Mucosa of stomach (tissue), 1 donor: ENCODE data around the gene CFAP99.
A peak's percentile ranks its signal among the peaks of the same experiment; 100 is the strongest.

Experiments
- H3K27me3 ChIP-seq: one replicate; pipeline ENCODE4 v1.7.0; 2013; ENCODE audit warnings: mild to moderate bottlenecking, low read length; ENCODE audit not compliant: control insufficient read depth, insufficient read depth
- H3K36me3 ChIP-seq: one replicate; pipeline ENCODE4 v1.7.0; 2013; ENCODE audit warnings: low read length; ENCODE audit not compliant: control insufficient read depth, insufficient read depth
- H3K4me1 ChIP-seq: one replicate; pipeline ENCODE4 v1.7.0; 2013; ENCODE audit warnings: mild to moderate bottlenecking, low read length; ENCODE audit not compliant: control insufficient read depth, insufficient read depth
- H3K4me3 ChIP-seq: one replicate; pipeline ENCODE4 v1.7.0; 2013; ENCODE audit warnings: low read length
- H3K9ac ChIP-seq: one replicate; pipeline ENCODE4 v1.7.0; 2013; ENCODE audit warnings: mild to moderate bottlenecking, low read length, moderate library complexity
- H3K9me3 ChIP-seq: one replicate; pipeline ENCODE4 v1.7.0; 2013; ENCODE audit warnings: mild to moderate bottlenecking, low read length, moderate library complexity; ENCODE audit not compliant: control insufficient read depth
- donor health status: Pancreatic carcinoma.

Gene CFAP99

DNA sequence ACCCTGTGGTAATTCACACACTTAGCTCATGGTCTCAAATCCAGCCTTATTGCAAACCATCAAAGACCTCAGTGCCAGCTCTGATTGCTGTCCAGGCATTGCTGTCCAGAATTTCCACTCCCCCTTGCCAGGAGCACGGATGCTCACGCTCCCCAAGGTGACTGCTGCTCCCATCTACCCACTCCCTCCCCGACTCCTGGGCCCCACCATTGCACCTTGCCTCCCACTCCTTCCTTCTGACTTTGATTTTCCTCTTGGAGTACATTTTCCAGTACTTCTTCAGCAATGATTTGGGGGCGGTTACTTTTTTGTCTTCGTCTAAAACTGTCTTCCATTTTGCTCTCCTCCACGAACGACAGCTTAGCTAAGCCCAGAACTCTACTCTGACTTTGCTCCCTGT is 11.8 kb upstream of the CFAP99 start:
- Histone ChIP-seq H3K27me3 (peaks cover 6% of the 10 kb centered on the region), H3K4me3 (no peak overlapping the region), H3K36me3 (no peaks in the 10 kb centered on the region), H3K4me1 (peaks cover 29% of the 10 kb centered on the region), H3K9me3 (no peaks in the 10 kb centered on the region), H3K9ac (no peak overlapping the region)

DNA sequence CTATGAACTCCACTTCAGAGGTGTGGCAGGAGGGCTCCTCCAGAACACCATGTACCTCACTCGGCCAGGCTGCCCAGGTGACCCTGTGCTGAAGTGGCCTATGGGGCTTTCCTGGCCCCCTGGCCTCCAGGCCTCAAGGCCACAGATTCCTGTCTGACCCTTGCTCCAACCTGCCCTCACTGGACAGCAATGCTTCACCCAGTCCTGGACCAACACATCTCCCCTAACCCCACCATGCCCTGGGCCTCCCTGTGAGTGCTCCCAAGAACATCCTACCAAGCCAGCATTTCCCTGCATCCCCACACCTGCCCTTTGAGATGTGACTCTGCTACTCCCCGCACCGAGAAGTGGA is 10.8 kb upstream of the CFAP99 start:
- Histone ChIP-seq H3K4me3 (no peak overlapping the region), H3K9ac (no peak overlapping the region), H3K27me3 (peaks cover 4% of the 10 kb centered on the region), H3K9me3 (no peaks in the 10 kb centered on the region), H3K36me3 (no peaks in the 10 kb centered on the region), H3K4me1 (peaks cover 29% of the 10 kb centered on the region)

DNA sequence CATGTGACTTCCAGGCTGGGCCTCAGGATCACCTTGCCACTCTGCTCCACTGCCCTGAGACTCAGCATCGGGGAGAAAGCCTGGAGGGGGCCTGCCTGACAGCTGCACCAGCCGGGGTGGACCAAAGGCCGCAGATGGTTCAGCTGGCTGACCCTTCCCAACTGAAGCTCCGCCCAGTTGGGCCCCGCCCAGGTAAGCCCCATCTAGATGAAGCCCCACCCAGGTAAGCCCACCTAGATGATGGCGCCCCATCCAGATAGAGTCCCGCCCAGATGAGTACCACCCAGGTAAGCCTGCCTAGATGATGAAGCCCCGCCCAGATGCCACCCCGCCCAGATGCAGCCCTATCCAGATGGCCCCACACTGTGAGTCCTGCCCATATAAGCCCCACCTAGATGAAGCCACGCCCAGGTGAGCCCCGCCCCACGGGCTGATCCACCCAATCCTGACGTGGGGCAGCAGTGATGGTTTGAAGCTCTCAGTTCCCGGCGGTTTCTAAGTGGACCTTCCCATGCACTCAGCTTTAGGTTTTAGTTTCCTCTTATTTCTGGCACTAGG is 10.3 kb upstream of the CFAP99 start:
- Histone ChIP-seq H3K27me3 (no peaks in the 10 kb centered on the region), H3K4me1 (peaks cover 30% of the 10 kb centered on the region), H3K9me3 (no peaks in the 10 kb centered on the region), H3K9ac (no peak overlapping the region), H3K4me3 (no peak overlapping the region), H3K36me3 (no peaks in the 10 kb centered on the region)

DNA sequence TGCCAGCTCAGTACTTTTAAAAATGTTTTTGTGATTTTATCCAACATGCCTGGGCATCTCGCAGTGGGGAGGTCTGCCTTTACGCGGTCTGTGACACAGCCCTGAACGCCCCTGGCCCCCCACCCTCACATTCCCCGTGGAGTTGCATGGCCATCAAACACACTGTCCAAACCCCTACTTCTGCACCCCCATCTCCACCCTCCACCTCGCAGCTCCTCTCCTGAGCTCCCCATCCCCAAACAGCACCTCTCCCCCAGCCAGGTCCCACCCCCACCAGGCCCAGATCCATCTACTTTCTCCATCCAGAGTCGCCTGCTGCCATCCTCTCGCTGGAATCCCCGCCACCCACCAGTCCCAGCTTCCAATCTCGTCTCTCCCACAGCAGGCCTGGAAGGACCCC is 9.8 kb upstream of the CFAP99 start:
- H3K4me1 ChIP-seq: peaks cover 35% of the 10 kb centered on the region
- no peaks in the 10 kb centered on the region for H3K9me3 ChIP-seq
- H3K4me3 ChIP-seq: no peak overlapping the region
- H3K27me3 ChIP-seq: no peaks in the 10 kb centered on the region
- H3K36me3 ChIP-seq: no peaks in the 10 kb centered on the region
- H3K9ac ChIP-seq: no peak overlapping the region

DNA sequence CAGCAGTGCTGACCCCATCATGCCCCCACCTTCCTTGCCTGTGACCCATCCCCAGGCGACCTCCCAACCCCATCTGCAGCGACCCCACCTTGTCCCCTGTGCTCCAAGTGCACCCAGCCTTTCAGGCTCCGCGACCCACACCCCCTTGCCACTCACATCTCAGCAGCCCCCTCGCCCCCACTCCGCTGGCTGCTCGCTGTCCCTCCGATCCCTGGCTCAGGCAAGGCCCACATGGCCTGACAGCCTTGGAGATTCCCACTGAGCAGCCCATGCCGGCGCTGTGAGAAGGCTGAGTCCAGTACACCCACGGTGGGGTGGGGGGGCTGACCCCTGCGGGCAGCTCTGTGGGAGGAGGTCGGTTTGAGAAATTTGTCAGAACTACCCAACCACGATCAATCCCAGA is 9.4 kb upstream of the CFAP99 start:
- H3K9ac ChIP-seq: no peak overlapping the region
- H3K36me3 ChIP-seq: no peaks in the 10 kb centered on the region
- H3K4me1 ChIP-seq: peaks cover 39% of the 10 kb centered on the region
- no peaks in the 10 kb centered on the region for H3K27me3 ChIP-seq
- no peak overlapping the region for H3K4me3 ChIP-seq
- H3K9me3 ChIP-seq: no peaks in the 10 kb centered on the region

DNA sequence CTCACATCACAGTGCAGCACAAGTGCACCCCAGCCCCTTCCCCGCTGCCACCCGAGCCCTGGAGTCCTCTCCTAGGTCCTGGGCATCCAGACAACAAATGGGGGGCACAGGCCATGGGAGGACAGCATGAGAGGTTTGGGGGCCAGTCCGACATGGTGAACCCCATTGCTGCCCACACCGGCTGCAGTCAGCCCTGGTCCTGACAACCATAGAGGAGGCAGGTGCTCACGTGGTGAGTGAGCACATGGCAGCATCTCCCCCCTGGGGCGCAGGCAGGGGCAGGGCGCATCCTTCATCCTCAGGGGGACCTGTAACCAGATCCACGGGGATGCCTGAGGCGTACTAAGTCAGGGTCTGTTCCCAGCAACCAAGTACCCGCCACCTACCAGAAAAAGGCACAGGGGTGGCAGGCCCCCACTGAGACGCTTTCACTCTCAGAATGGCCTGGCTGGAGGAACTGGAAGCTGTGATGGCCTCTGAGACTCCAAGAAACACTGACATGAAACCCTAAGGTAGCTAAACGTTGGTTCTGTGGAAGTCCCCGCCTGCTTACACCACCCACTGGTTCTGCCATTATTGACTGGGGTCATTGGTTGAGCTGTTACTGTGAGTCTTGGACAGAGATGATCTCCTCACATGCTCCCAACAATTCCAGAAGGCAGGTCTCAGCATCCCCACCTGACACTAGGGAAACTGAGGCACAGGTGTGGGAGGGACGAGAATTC is 6.8 kb upstream of the CFAP99 start:
- peaks cover 47% of the 10 kb centered on the region for H3K4me1 ChIP-seq

DNA sequence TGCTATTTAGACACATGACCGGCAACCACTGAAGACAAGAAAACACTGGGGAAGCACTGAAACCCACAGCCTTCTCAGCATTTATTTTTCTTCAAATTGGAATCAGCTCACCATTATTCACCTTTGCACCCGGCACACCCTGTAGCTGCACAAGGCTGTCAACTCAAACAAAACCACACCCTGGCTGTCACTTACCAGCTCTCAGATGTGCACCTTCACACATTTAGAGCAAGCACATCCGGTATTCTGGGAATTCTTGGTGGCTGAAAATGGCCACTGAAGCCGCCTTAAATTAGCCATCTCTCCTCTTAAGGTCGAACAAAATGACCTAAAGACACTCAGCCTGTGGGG is 6.2 kb upstream of the CFAP99 start:
- no peaks in the 10 kb centered on the region for H3K36me3 ChIP-seq
- peaks cover 10% of the 10 kb centered on the region for H3K27me3 ChIP-seq
- H3K9me3 ChIP-seq: no peaks in the 10 kb centered on the region
- peaks cover 47% of the 10 kb centered on the region for H3K4me1 ChIP-seq
- peak overlapping the region; percentile 32 for H3K4me3 ChIP-seq
- peak overlapping the region; percentile 50 for H3K9ac ChIP-seq

More for the DNA sequence above, 6.8 kb upstream of the CFAP99 start:
- H3K9me3 ChIP-seq: no peaks in the 10 kb centered on the region
- no peak overlapping the region for H3K4me3 ChIP-seq
- H3K27me3 ChIP-seq: peaks cover 8% of the 10 kb centered on the region
- peak overlapping the region; percentile 18 for H3K9ac ChIP-seq
- H3K36me3 ChIP-seq: no peaks in the 10 kb centered on the region

DNA sequence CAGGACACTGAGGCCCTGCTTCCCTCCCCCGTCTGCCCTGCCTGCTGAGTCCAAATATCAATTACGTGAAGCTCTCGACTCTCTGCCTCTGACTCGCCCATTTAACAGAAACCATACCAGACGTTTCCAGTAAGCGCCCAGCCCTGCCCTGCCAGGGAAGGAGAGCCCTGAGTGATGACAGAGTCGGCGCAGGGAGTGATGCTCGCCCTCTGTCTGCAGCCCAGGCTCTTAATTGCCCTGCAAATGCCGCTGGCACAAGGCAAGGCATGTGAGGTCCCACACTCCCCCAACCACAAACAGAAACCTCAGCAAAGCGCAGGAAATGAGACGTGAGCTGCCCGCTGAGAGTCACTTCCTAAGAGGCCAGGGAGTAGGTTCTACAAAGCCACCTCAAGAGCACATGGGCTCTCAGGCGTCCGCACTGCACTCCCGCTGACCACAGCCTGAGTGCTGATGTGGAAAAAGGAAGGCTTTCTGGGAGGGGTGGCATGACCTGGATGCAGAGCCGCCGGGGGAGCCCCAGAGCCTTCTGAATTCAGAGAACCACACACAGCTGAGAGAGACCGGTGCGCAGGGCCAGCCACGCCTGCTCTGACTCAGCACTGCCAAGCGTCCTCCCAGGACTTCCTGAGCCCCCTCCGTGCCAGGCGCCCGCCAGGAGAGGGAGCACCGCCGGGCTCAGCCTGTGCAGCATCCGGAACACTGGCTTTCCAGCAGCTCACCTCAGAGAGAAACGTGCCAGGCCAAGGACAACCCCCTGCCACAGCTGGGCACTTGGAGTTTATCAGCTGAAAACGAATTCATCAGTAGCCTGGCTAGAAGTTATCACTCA is 5.7 kb upstream of the CFAP99 start:
- H3K4me1 ChIP-seq: peaks cover 47% of the 10 kb centered on the region

DNA sequence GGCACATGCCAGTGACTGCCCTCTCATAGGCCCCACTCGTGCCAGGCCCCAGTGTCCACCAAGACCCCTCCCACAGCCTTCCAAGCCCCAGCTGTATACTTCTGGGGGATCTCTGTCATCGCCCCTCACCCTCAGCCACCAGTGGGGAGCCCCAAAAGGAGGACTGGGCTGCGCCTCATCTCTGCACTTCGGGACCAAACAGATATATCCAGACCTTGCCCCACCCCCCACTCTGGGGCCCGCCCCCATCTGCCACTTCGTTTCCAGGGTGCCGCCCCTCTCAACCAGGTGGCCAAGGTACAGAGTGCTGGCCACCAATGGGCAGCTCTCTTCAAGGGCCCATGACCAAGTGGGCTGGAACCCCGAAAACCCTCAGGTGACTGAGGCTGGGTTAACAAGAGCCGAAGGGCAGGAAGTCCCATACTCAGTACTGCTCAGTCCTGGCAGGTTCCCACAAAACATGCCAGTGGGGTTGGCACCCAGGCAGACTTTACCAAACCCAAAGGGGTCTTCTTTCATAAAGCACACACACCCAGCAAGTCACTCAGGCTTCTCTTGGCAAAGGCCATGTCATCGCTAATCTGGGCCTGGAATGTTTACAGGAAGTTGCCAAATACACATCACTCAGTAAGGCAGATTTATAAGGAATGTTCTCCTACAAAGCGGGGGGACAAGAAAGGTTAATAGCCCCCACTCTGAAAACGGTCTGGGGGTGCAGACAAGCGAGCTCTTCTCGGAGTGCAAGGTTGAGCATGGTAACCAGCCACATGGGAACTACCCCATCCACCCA is 4.7 kb upstream of the CFAP99 start:
- H3K4me1 ChIP-seq: peaks cover 42% of the 10 kb centered on the region

More for the DNA sequence above, 5.7 kb upstream of the CFAP99 start:
- no peaks in the 10 kb centered on the region for H3K9me3 ChIP-seq
- peaks cover 15% of the 10 kb centered on the region for H3K27me3 ChIP-seq
- H3K36me3 ChIP-seq: no peaks in the 10 kb centered on the region
- H3K4me3 ChIP-seq: peak overlapping the region; percentile 32
- H3K9ac ChIP-seq: peak overlapping the region; percentile 50

DNA sequence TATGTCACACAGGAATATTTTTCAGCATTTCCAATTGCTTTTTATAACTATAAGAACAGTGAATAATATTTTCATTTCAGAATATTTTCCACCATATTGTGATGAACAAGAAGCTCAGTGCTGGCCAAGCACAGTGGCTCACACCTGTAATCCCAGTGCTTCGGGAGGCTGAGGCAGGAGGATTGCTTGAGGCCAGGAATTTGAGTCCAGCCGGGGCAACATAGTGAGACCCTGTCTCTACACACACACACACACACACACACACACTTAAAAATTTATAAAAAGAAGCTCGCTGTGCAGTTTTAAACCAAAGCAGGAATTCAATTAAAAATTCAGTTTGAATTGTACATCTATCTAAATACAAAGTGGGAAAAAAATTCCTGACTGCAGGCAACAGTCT is 3.5 kb upstream of the CFAP99 start:
- no peaks in the 10 kb centered on the region for H3K9me3 ChIP-seq
- no peak overlapping the region for H3K4me3 ChIP-seq
- H3K27me3 ChIP-seq: peaks cover 27% of the 10 kb centered on the region
- no peaks in the 10 kb centered on the region for H3K36me3 ChIP-seq
- no peak overlapping the region for H3K9ac ChIP-seq
- H3K4me1 ChIP-seq: peaks cover 49% of the 10 kb centered on the region

More for the DNA sequence above, 4.7 kb upstream of the CFAP99 start:
- Histone ChIP-seq H3K4me3 (peak overlapping the region; percentile 22), H3K27me3 (peaks cover 15% of the 10 kb centered on the region), H3K9ac (peak overlapping the region; percentile 50), H3K36me3 (no peaks in the 10 kb centered on the region), H3K9me3 (no peaks in the 10 kb centered on the region)

DNA sequence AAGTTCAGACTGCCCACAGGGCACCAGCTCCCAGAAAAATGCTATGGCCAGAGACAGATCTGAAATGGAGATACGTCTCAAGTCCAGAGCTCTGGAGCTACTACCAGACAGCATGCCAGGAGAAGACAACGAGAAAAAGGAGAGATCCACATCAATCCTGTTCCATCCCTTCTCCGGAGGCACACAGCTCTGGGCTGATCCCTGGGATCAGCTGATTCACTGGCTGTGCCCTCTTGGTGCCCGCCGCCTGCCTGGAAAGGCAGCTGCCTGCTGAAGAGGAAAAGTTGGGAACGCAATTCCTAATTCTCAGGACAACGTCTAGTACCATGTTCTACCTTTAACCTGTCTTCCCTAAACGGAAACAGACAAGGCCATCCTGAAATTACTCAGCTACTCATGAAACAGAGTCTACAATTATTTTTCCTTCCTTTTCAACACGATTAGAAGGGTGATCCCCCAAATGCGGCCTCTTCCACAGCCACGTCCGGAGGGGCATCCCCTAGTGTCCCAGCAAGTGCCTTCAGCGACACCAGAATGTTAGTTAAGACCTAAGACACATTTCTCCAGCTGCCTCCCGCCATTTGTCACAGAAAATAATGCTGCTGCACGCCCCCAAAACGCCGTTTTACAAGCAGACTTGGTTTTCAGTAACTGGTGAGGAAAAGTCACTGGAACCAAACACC is 2.7 kb upstream of the CFAP99 start:
- peaks cover 49% of the 10 kb centered on the region for H3K4me1 ChIP-seq
- H3K27me3 ChIP-seq: peaks cover 34% of the 10 kb centered on the region
- no peak overlapping the region for H3K4me3 ChIP-seq

More for the DNA sequence above, 2.7 kb upstream of the CFAP99 start:
- Histone ChIP-seq H3K9ac (peak overlapping the region; percentile 66), H3K9me3 (no peaks in the 10 kb centered on the region), H3K36me3 (no peaks in the 10 kb centered on the region)
